WTC11 (cell line): Measurements from ENCODE around the gene ASPHD2.

Experiments used
- ARID4B ChIP-seq: sonication (generic); formaldehyde crosslinking; IDR thresholded peaks from 2 replicates; pipeline ENCODE4 v1.8.0; 2023; ENCODE audit warnings: missing genetic modification reagents, mild to moderate bottlenecking, borderline replicate concordance
- CREM ChIP-seq: sonication (generic); formaldehyde crosslinking; IDR thresholded peaks from 2 replicates; pipeline ENCODE4 v1.8.1; 2022; ENCODE audit warnings: mild to moderate bottlenecking, missing genetic modification reagents, moderate library complexity
- CTCF ChIP-seq: fragments of 200-600 bp; IDR thresholded peaks from 2 replicates; pipeline ENCODE4 v1.8.0; 2022; ENCODE audit warnings: antibody characterized with exemption
- E2F1 ChIP-seq: sonication (generic); formaldehyde crosslinking; IDR thresholded peaks from 2 replicates; pipeline ENCODE4 v1.8.0; 2022; ENCODE audit warnings: mild to moderate bottlenecking, missing genetic modification reagents
- GABPB1 ChIP-seq: sonication (generic); formaldehyde crosslinking; IDR thresholded peaks from 2 replicates; pipeline ENCODE4 v1.8.1; 2023; ENCODE audit warnings: mild to moderate bottlenecking, missing genetic modification reagents
- TF ChIP-seq, protein P1 (sequence below): sonication (generic); formaldehyde crosslinking; IDR thresholded peaks from 2 replicates; pipeline ENCODE4 v1.8.1; 2022; ENCODE audit warnings: mild to moderate bottlenecking, missing genetic modification reagents, moderate library complexity, borderline replicate concordance
- TF ChIP-seq, protein P2 (sequence below): sonication (generic); formaldehyde crosslinking; conservative IDR thresholded peaks from 2 replicates; pipeline ENCODE4 v1.8.1; 2022; ENCODE audit warnings: mild to moderate bottlenecking, missing genetic modification reagents

- TF ChIP-seq E2F1 (no peak), GABPB1 (CRISPR knock-in tag) (no peak), ARID4B (CRISPR knock-in tag) (no peak), CREM (no peak), CTCF (no peak)
- TF ChIP-seq, protein P1, sequence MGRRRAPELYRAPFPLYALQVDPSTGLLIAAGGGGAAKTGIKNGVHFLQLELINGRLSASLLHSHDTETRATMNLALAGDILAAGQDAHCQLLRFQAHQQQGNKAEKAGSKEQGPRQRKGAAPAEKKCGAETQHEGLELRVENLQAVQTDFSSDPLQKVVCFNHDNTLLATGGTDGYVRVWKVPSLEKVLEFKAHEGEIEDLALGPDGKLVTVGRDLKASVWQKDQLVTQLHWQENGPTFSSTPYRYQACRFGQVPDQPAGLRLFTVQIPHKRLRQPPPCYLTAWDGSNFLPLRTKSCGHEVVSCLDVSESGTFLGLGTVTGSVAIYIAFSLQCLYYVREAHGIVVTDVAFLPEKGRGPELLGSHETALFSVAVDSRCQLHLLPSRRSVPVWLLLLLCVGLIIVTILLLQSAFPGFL (CRISPR knock-in tag) = no peak
- TF ChIP-seq, protein P2, sequence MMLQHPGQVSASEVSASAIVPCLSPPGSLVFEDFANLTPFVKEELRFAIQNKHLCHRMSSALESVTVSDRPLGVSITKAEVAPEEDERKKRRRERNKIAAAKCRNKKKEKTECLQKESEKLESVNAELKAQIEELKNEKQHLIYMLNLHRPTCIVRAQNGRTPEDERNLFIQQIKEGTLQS = no peak
These were observed 19.3 kb downstream of the ASPHD2 start for GRCh38 chr22:26448334-26448733.
